SK-N-SH (cell line): Measurements from ENCODE around the gene MEN1. TPM values are rescaled to one million over a fixed set of nuclear protein-coding genes. Genes with fewer than 3 reads are reported as not detected.

Experiments used
- CTCF ChIA-PET: fragments of 300-600, 350-600 bp; formaldehyde crosslinking; extraction: SDS; loops from one replicate; lab custom pipeline; 2021; lab: Yijun Ruan, JAX
- POLR2A ChIA-PET: fragments of 350-600 bp; sonication (Branson Sonifier 250); formaldehyde crosslinking; extraction: SDS; loops from one replicate; lab custom pipeline; 2020; ENCODE audit warnings: antibody characterized with exemption, inconsistent platforms; lab: Yijun Ruan, JAX
- DNase-seq: peaks from one replicate; pipeline ENCODE4 v3.0.0; 2012
- H2AFZ ChIP-seq: fragments of 200-600 bp; sonication (generic); 2 replicates; pipeline ENCODE4 v1.8.1; 2016; ENCODE audit warnings: antibody characterized with exemption, mild to moderate bottlenecking, low read depth
- H3F3A ChIP-seq: fragments of 200-600 bp; sonication (generic); replicated peaks from 2 replicates; pipeline ENCODE3; 2016; ENCODE audit warnings: antibody characterized with exemption, mild to moderate bottlenecking; ENCODE audit not compliant: insufficient read depth
- H3K27ac ChIP-seq, 2 experiments: fragments of 200-500 bp in 1 of 2; fragments of 200-600 bp in 1 of 2; sonication (Bioruptor generic) in 1 of 2; sonication (generic), shearing (Covaris generic) in 1 of 2; 2 replicates each; pipeline versions ENCODE4 v1.5.1 to v1.6.1; 2014 to 2016; ENCODE audit warnings: low read depth in 2 of 2, inconsistent platforms in 1 of 2, low read length in 1 of 2, mild to moderate bottlenecking in 1 of 2, mixed read lengths in 1 of 2
- H3K27me3 ChIP-seq: fragments of 200-600 bp; sonication (generic), shearing (Covaris generic); 2 replicates; pipeline ENCODE4 v1.6.1; 2016; ENCODE audit warnings: mixed run types; ENCODE audit not compliant: insufficient read depth
- H3K36me3 ChIP-seq, 2 experiments: fragments of 200-500 bp in 1 of 2; fragments of 200-600 bp in 1 of 2; sonication (Bioruptor generic) in 1 of 2; sonication (generic) in 1 of 2; replicated peaks in 1 of 2; 2 replicates each; pipeline versions ENCODE3 to v1.5.1; 2014 to 2016; ENCODE audit warnings: low read length in 1 of 2, mild to moderate bottlenecking in 1 of 2; ENCODE audit not compliant: insufficient read depth in 2 of 2, control insufficient read depth in 1 of 2
- H3K4me1 ChIP-seq, 2 experiments: fragments of 200-500 bp in 1 of 2; fragments of 200-600 bp in 1 of 2; sonication (Bioruptor generic) in 1 of 2; sonication (generic), shearing (Covaris generic) in 1 of 2; 2 replicates each; pipeline versions ENCODE4 v1.5.1 to v1.6.1; 2014 to 2016; ENCODE audit warnings: low read depth in 1 of 2, low read length in 1 of 2, mixed run types in 1 of 2; ENCODE audit not compliant: insufficient read depth in 2 of 2, control insufficient read depth in 1 of 2
- H3K4me2 ChIP-seq: fragments of 200-600 bp; sonication (generic), shearing (Covaris generic); 2 replicates; pipeline ENCODE4 v1.6.1; 2017; ENCODE audit warnings: mixed run types
- H3K4me3 ChIP-seq, 2 experiments: fragments of 200-500 bp in 1 of 2; fragments of 200-600 bp in 1 of 2; sonication (Bioruptor generic) in 1 of 2; sonication (generic), shearing (Covaris generic) in 1 of 2; 2 replicates each; pipeline versions ENCODE4 v1.5.1 to v1.8.1; 2014 to 2016; ENCODE audit warnings: low read depth in 2 of 2, inconsistent platforms in 1 of 2, low read length in 1 of 2, mild to moderate bottlenecking in 1 of 2, mixed read lengths in 1 of 2, moderate library complexity in 1 of 2
- H3K79me2 ChIP-seq: fragments of 200-600 bp; sonication (generic); 2 replicates; pipeline ENCODE4 v1.8.1; 2017; ENCODE audit warnings: mild to moderate bottlenecking; ENCODE audit not compliant: insufficient read depth
- H3K9ac ChIP-seq: fragments of 200-600 bp; sonication (generic); 2 replicates; pipeline ENCODE4 v1.6.1; 2017; ENCODE audit warnings: mixed run types
- H3K9me2 ChIP-seq: fragments of 200-600 bp; sonication (generic); 2 replicates; pipeline ENCODE4 v1.6.1; 2017; ENCODE audit warnings: mixed run types
- H3K9me3 ChIP-seq: fragments of 200-600 bp; sonication (generic); 2 replicates; pipeline ENCODE4 v1.6.1; 2017; ENCODE audit warnings: mixed run types, mild to moderate bottlenecking, moderate library complexity
- H4K20me1 ChIP-seq: fragments of 200-600 bp; sonication (generic); 2 replicates; pipeline ENCODE4 v1.6.1; 2017; ENCODE audit warnings: mild to moderate bottlenecking, mixed run types; ENCODE audit not compliant: insufficient read depth
- ELF1 ChIP-seq: IDR thresholded peaks from 2 replicates; pipeline ENCODE4 v1.4.0; 2012
- FOSL2 ChIP-seq: IDR thresholded peaks from 2 replicates; pipeline ENCODE4 v1.4.0; 2012; ENCODE audit warnings: low read depth, mild to moderate bottlenecking, moderate library complexity, borderline replicate concordance
- FOXJ3 ChIP-seq: sonication (generic); formaldehyde crosslinking; IDR thresholded peaks from 2 replicates; pipeline ENCODE4 v1.5.1; 2020; ENCODE audit warnings: mild to moderate bottlenecking, missing genetic modification reagents
- GATA2 ChIP-seq: sonication (generic); formaldehyde crosslinking; IDR thresholded peaks from 2 replicates; pipeline ENCODE4 v1.5.0; 2020; ENCODE audit warnings: mild to moderate bottlenecking, missing genetic modification reagents
- JUND ChIP-seq: IDR thresholded peaks from 2 replicates; pipeline ENCODE4 v1.4.0; 2012
- MEF2A ChIP-seq: IDR thresholded peaks from 2 replicates; pipeline ENCODE4 v1.4.0; 2012; ENCODE audit warnings: low read depth, borderline replicate concordance
- MXI1 ChIP-seq: IDR thresholded peaks from 2 replicates; pipeline ENCODE4 v1.6.1; 2012; ENCODE audit warnings: mild to moderate bottlenecking, low read depth, low read length, improper control_type of control experiment
- NFIC ChIP-seq: IDR thresholded peaks from 2 replicates; pipeline ENCODE4 v1.4.0; 2012; ENCODE audit warnings: borderline replicate concordance
- NRF1 ChIP-seq: IDR thresholded peaks from 2 replicates; pipeline ENCODE4 v1.6.1; 2012; ENCODE audit warnings: low read depth, mild to moderate bottlenecking, low read length
- RAD21 ChIP-seq: IDR thresholded peaks from 2 replicates; pipeline ENCODE4 v1.6.1; 2012; ENCODE audit warnings: mild to moderate bottlenecking, low read length
- RCOR1 ChIP-seq: fragments of 150-350 bp; IDR thresholded peaks from 2 replicates; pipeline ENCODE4 v1.6.1; 2017; ENCODE audit warnings: antibody characterized with exemption, low read length
- RXRA ChIP-seq: IDR thresholded peaks from 2 replicates; pipeline ENCODE4 v1.4.0; 2012; ENCODE audit warnings: low read depth, mild to moderate bottlenecking, borderline replicate concordance
- TAF1 ChIP-seq: IDR thresholded peaks from 2 replicates; pipeline ENCODE4 v1.6.1; 2012; ENCODE audit warnings: low read depth, mild to moderate bottlenecking, low read length, moderate library complexity, borderline replicate concordance
- TCF12 ChIP-seq: IDR thresholded peaks from 2 replicates; pipeline ENCODE4 v1.4.0; 2012
- TEAD4 ChIP-seq: IDR thresholded peaks from 2 replicates; pipeline ENCODE4 v1.4.0; 2012; ENCODE audit warnings: mild to moderate bottlenecking, borderline replicate concordance; ENCODE audit not compliant: insufficient read depth
- WGBS: methylation state at CpG from one replicate; pipeline ENCODE4 v1.1.6; 2017; ENCODE audit warnings: low lambda C conversion rate; 5-methylcytosine and 5-hydroxymethylcytosine counted together
- polyA plus RNA-seq, 3 experiments: library from polyadenylated mRNA; depleted of rRNA; stranded (reverse); fragments of >200 nt; gene quantifications; 2 replicates each; pipeline ENCODE4 v1.2.3, GENCODE V29; 2012
- TF ChIP-seq, protein P1 (sequence below): fragments of 200-600 bp; sonication (generic); IDR thresholded peaks from 2 replicates; pipeline ENCODE4 v1.6.1; 2017; ENCODE audit warnings: antibody characterized with exemption, mild to moderate bottlenecking, moderate library complexity
- TF ChIP-seq, protein P2 (sequence below): fragments of 150-350 bp; IDR thresholded peaks from 2 replicates; pipeline ENCODE4 v1.6.1; 2017; ENCODE audit warnings: antibody characterized with exemption, low read length, low read depth, borderline replicate concordance
- TF ChIP-seq, protein P3 (sequence below): IDR thresholded peaks from 2 replicates; pipeline ENCODE4 v1.4.0; 2012; ENCODE audit warnings: low read depth, borderline replicate concordance
- TF ChIP-seq, protein P4 (sequence below): IDR thresholded peaks from 2 replicates; pipeline ENCODE4 v1.4.0; 2012; ENCODE audit warnings: low read depth, borderline replicate concordance
- TF ChIP-seq, protein P5 (sequence below): IDR thresholded peaks from 2 replicates; pipeline ENCODE4 v1.4.0; 2012; ENCODE audit warnings: low read depth

The MEN1 gene
- polyA plus RNA-seq, 1 of the 3 experiments (the other 2 are of a cell fraction) = 52.9 TPM

DNA sequence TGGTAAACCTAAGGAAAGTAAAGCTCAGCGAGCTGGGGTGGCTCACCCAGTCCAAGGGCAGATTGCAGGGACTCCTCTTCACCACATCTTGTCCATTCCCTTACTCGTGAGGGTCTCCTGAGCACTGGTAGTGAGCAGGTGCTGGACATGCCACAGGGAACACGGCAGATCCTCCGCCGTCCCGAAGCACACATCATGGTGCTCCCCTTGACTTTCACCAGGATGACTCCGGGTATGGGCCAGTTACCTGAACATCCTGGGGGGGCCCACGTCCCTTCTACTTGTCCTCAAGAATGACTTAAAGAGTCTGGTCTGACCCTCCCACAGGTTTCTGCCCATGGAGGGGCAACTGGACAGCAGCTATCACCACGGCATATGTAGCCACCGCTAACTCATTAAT lies 24.0 kb downstream of the MEN1 start:
- H3K79me2 ChIP-seq = no peaks in the 10 kb centered on the region
- ChIA-PET CTCF (interaction anchor here (0.6 to 3.4 kb wide), 11 partner anchors 11 to 99 kb away, joined by 3 to 20 read pairs (median 4); partner anchors contain the start of genes CDC42BPG, EHD1, MAP4K2 and MEN1), POLR2A (no interaction called here)
- no peak for DNase-seq
- TF ChIP-seq, protein P1, sequence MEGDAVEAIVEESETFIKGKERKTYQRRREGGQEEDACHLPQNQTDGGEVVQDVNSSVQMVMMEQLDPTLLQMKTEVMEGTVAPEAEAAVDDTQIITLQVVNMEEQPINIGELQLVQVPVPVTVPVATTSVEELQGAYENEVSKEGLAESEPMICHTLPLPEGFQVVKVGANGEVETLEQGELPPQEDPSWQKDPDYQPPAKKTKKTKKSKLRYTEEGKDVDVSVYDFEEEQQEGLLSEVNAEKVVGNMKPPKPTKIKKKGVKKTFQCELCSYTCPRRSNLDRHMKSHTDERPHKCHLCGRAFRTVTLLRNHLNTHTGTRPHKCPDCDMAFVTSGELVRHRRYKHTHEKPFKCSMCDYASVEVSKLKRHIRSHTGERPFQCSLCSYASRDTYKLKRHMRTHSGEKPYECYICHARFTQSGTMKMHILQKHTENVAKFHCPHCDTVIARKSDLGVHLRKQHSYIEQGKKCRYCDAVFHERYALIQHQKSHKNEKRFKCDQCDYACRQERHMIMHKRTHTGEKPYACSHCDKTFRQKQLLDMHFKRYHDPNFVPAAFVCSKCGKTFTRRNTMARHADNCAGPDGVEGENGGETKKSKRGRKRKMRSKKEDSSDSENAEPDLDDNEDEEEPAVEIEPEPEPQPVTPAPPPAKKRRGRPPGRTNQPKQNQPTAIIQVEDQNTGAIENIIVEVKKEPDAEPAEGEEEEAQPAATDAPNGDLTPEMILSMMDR = no peak
- TF ChIP-seq NFIC (no peak), FOXJ3 (no peak)
- TF ChIP-seq, protein P2, sequence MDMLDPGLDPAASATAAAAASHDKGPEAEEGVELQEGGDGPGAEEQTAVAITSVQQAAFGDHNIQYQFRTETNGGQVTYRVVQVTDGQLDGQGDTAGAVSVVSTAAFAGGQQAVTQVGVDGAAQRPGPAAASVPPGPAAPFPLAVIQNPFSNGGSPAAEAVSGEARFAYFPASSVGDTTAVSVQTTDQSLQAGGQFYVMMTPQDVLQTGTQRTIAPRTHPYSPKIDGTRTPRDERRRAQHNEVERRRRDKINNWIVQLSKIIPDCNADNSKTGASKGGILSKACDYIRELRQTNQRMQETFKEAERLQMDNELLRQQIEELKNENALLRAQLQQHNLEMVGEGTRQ = no peak
- H3K27me3 ChIP-seq = no peaks in the 10 kb centered on the region
- no peaks in the 10 kb centered on the region for H3K9me3 ChIP-seq
- H2AFZ ChIP-seq = no peak overlapping the region
- H3K27ac ChIP-seq = no peak overlapping the region
- H3F3A ChIP-seq = peaks cover 19% of the 10 kb centered on the region
- H3K4me3 ChIP-seq = no peak overlapping the region
- WGBS = 84% methylated on average over 10 of the region's 10 CpGs
- no peaks in the 10 kb centered on the region for H4K20me1 ChIP-seq
- H3K9me2 ChIP-seq = no peaks in the 10 kb centered on the region
- no peak overlapping the region for H3K4me2 ChIP-seq
- no peaks in the 10 kb centered on the region for H3K4me1 ChIP-seq
- H3K36me3 ChIP-seq = peaks cover 0 to 9% of the 10 kb centered on the region in 2 experiments
- H3K9ac ChIP-seq = no peak overlapping the region

DNA sequence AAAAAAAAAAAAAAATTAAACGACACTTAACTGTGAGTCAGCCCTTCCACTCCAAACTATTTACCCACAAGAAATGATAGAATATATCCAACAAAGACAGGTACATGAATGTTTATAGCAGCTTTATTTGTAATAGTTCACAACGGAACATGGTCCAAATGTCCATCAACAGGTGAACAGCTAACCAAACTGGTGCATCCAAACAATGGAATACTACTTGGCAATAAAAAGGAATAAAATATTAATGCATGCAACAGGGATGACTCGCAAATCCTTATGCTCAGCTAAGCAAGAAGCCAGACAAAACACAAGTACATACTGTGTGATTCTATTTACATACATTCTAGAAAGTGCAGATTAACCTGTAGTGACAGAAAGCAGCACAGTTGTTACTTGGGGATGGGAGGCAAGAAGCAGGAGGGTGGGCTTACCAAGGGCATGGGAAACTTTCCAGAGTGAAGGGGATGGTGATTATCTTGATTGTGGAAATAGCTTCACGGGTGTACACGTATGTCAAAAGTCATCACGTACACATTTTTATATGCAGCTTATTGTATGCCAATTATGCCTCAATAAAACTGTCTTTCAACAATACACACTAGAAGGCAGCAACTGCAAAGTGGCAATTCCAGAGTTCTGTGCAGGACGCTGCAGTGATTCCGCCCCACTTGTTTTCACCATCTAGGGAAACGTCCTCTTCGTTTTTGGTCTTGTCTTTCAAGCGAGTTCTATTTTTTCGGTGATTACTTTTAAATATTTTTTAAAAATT lies 25.4 kb downstream of the MEN1 start:
- no peak for DNase-seq
- Histone ChIP-seq H3K4me2 (no peak overlapping the region), H4K20me1 (no peaks in the 10 kb centered on the region), H3K4me3 (no peak overlapping the region), H3K79me2 (no peaks in the 10 kb centered on the region), H3F3A (peaks cover 25% of the 10 kb centered on the region), H3K9ac (no peak overlapping the region), H3K9me3 (no peaks in the 10 kb centered on the region), H3K36me3 (peaks cover 0 to 5% of the 10 kb centered on the region in 2 experiments), H3K4me1 (no peaks in the 10 kb centered on the region), H3K27me3 (no peaks in the 10 kb centered on the region), H3K9me2 (no peaks in the 10 kb centered on the region), H3K27ac (no peak overlapping the region), H2AFZ (no peak overlapping the region)
- ChIA-PET CTCF (interaction anchor here (1.0 to 3.0 kb wide), 7 partner anchors 8 to 58 kb away, joined by 3 to 8 read pairs (median 4); partner anchors contain the start of gene CDC42BPG), POLR2A (no interaction called here)
- WGBS = 92% methylated on average over 12 of the region's 12 CpGs
- TF ChIP-seq, protein P3, sequence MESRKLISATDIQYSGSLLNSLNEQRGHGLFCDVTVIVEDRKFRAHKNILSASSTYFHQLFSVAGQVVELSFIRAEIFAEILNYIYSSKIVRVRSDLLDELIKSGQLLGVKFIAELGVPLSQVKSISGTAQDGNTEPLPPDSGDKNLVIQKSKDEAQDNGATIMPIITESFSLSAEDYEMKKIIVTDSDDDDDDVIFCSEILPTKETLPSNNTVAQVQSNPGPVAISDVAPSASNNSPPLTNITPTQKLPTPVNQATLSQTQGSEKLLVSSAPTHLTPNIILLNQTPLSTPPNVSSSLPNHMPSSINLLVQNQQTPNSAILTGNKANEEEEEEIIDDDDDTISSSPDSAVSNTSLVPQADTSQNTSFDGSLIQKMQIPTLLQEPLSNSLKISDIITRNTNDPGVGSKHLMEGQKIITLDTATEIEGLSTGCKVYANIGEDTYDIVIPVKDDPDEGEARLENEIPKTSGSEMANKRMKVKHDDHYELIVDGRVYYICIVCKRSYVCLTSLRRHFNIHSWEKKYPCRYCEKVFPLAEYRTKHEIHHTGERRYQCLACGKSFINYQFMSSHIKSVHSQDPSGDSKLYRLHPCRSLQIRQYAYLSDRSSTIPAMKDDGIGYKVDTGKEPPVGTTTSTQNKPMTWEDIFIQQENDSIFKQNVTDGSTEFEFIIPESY = no peak
- TF ChIP-seq ELF1 (no peak), RCOR1 (no peak), TEAD4 (no peak), MXI1 (no peak), GATA2 (CRISPR knock-in tag) (no peak), MEF2A (no peak), RAD21 (no peak), TAF1 (no peak), TCF12 (no peak), NRF1 (no peak), JUND (no peak), FOSL2 (no peak), RXRA (no peak), NFIC (no peak)
- TF ChIP-seq, protein P4, sequence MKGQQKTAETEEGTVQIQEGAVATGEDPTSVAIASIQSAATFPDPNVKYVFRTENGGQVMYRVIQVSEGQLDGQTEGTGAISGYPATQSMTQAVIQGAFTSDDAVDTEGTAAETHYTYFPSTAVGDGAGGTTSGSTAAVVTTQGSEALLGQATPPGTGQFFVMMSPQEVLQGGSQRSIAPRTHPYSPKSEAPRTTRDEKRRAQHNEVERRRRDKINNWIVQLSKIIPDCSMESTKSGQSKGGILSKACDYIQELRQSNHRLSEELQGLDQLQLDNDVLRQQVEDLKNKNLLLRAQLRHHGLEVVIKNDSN = no peak
- TF ChIP-seq, protein P5, sequence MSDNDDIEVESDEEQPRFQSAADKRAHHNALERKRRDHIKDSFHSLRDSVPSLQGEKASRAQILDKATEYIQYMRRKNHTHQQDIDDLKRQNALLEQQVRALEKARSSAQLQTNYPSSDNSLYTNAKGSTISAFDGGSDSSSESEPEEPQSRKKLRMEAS = no peak
- TF ChIP-seq, protein P2 = no peak
